ENCODE results near the gene HBA2.

Gene HBA2

DNA sequence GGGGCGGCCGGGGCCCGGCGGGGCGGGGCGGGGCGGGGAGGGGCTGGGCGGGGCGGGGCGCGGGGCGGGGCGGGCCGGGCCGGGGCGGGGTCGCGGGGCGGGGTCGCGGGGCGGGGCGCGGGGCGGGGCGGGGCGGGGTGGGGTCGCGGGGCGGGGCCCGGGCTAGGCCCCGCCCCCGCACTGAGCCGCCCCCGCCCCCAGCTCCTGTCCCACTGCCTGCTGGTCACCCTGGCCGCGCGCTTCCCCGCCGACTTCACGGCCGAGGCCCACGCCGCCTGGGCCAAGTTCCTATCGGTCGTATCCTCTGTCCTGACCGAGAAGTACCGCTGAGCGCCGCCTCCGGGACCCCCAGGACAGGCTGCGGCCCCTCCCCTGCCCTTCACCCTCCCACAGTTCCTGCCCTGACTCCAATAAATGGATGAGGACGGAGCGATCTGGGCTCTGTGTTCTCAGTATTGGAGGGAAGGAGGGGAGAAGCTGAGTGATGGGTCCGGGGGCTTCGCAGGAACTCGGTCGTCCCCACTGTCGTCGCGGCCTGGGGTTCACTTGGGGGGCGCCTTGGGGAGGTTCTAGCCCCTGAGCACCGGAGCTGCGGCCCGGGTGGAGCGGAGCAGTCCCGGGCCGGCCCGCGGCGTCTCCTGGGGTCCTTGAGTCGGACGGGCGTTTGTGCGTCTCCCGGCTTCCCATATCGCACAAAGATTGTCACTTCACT, 7.7 kb upstream of the HBA2 start:
- no peak for DNase-seq (ENCODE audit: low read depth)
- no peak for TF ChIP-seq MYC (IDR thresholded peaks at IDR 0.05; ENCODE audit: low read depth, low read length)
- no peak for TF ChIP-seq POLR2A (IDR thresholded peaks at IDR 0.05; ENCODE audit: extremely low read depth, insufficient read length)
- TF ChIP-seq, protein P1, sequence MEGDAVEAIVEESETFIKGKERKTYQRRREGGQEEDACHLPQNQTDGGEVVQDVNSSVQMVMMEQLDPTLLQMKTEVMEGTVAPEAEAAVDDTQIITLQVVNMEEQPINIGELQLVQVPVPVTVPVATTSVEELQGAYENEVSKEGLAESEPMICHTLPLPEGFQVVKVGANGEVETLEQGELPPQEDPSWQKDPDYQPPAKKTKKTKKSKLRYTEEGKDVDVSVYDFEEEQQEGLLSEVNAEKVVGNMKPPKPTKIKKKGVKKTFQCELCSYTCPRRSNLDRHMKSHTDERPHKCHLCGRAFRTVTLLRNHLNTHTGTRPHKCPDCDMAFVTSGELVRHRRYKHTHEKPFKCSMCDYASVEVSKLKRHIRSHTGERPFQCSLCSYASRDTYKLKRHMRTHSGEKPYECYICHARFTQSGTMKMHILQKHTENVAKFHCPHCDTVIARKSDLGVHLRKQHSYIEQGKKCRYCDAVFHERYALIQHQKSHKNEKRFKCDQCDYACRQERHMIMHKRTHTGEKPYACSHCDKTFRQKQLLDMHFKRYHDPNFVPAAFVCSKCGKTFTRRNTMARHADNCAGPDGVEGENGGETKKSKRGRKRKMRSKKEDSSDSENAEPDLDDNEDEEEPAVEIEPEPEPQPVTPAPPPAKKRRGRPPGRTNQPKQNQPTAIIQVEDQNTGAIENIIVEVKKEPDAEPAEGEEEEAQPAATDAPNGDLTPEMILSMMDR (IDR thresholded peaks at IDR 0.05; ENCODE audit: low read depth, low read length) = no peak
- TF ChIP-seq, protein P2, sequence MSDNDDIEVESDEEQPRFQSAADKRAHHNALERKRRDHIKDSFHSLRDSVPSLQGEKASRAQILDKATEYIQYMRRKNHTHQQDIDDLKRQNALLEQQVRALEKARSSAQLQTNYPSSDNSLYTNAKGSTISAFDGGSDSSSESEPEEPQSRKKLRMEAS (IDR thresholded peaks at IDR 0.05; ENCODE audit: low read depth, low read length) = no peak
- no peak overlapping the region for H3K4me3 ChIP-seq (ENCODE audit: low read depth, low read length)

DNA sequence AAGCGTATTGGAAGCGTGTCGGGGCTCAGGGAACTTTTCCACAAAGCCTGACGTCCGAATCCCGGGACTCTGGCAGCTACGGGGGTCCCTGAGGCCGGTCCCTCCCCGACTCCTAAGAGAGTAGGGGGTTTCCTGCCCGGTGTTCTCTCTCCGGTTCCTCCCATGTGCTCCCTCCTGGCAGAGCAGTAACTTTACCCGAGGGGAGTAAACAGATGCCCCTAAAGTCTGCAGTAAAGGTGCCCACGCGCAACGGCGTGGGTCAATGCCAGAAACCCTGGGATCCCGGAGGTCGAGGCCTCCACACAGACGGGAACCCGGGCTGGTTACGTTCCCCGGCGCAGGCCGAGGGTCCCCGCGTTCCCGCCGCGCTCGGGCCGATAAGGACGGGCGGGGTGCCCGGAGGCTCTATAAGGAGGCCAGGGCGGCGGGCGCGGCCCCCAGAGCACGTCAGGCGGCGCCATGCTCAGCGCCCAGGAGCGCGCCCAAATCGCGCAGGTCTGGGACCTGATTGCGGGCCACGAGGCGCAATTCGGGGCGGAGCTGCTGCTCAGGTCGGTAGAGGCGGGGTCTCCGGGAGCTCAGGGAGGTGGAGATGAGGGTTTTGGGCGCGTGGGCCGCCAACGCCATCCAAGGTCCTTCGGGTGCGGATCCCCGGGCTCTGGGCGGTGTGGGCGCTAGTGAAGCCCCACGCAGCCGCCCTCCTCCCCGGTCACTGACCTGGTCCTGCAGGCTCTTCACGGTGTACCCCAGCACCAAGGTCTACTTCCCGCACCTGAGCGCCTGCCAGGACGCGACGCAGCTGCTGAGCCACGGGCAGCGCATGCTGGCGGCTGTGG, 6.9 kb upstream of the HBA2 start, which contains the start of gene HBM:
HBM (plus strand) TSS at position 440 of the 836 bp plus-strand sequence; CDS start at position 460, 20 bp downstream.
- DNase-seq (ENCODE audit: low read depth) = no peak
- no peak within 1 kb of the TSS for H3K4me3 ChIP-seq (ENCODE audit: low read depth, low read length)
- TF ChIP-seq MYC (IDR thresholded peaks at IDR 0.05; ENCODE audit: low read depth, low read length) = no peak
- TF ChIP-seq, protein P1 (IDR thresholded peaks at IDR 0.05; ENCODE audit: low read depth, low read length) = no peak
- TF ChIP-seq POLR2A (IDR thresholded peaks at IDR 0.05; ENCODE audit: extremely low read depth, insufficient read length) = no peak
- TF ChIP-seq, protein P2 (IDR thresholded peaks at IDR 0.05; ENCODE audit: low read depth, low read length) = no peak

DNA sequence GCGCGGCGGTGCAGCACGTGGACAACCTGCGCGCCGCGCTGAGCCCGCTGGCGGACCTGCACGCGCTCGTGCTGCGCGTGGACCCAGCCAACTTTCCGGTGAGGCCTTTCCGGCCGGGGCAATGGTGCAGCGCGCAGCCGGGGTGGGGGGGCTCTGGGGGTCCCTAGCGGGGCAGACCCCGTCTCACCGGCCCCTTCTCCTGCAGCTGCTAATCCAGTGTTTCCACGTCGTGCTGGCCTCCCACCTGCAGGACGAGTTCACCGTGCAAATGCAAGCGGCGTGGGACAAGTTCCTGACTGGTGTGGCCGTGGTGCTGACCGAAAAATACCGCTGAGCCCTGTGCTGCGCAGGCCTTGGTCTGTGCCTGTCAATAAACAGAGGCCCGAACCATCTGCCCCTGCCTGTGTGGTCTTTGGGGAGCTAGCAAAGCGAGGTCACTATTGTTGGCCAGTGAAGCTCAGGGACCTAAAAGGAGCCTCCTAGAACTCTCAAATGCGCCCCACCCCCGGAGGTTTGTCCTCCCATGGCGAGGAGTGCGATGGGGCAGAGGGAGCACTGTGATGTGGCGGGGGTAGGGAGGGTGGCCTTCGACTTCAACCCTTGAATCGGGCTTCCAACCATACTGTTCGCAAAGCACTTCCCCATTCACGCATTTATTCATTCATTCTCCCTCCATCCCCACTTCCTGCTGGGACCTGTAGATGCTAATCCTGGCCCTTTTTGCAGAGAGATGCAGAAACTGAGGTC, 6.1 kb upstream of the HBA2 start:
- no peak for DNase-seq (ENCODE audit: low read depth)
- no peak overlapping the region for H3K4me3 ChIP-seq (ENCODE audit: low read depth, low read length)
- TF ChIP-seq, protein P2 (IDR thresholded peaks at IDR 0.05; ENCODE audit: low read depth, low read length) = no peak
- TF ChIP-seq, protein P1 (IDR thresholded peaks at IDR 0.05; ENCODE audit: low read depth, low read length) = no peak
- TF ChIP-seq POLR2A (IDR thresholded peaks at IDR 0.05; ENCODE audit: extremely low read depth, insufficient read length) = no peak
- TF ChIP-seq MYC (IDR thresholded peaks at IDR 0.05; ENCODE audit: low read depth, low read length) = no peak

GRCh38 chr16:167122-167690, 5.5 kb upstream of the HBA2 start:
- no peak for DNase-seq (ENCODE audit: low read depth)
- TF ChIP-seq, protein P1 (IDR thresholded peaks at IDR 0.05; ENCODE audit: low read depth, low read length) = no peak
- TF ChIP-seq, protein P2 (IDR thresholded peaks at IDR 0.05; ENCODE audit: low read depth, low read length) = no peak
- H3K4me3 ChIP-seq (ENCODE audit: low read depth, low read length) = no peak overlapping the region

- TF ChIP-seq, protein P2 (IDR thresholded peaks at IDR 0.05; ENCODE audit: low read depth, low read length) = no peak
- TF ChIP-seq MYC (IDR thresholded peaks at IDR 0.05; ENCODE audit: low read depth, low read length) = no peak
- TF ChIP-seq, protein P1 (IDR thresholded peaks at IDR 0.05; ENCODE audit: low read depth, low read length) = no peak
- no peak for TF ChIP-seq POLR2A (IDR thresholded peaks at IDR 0.05; ENCODE audit: extremely low read depth, insufficient read length)
Observed at GRCh38 chr16:168424-168823, 4.3 kb upstream of the HBA2 start.

More at GRCh38 chr16:168424-168823, 4.3 kb upstream of the HBA2 start:
- DNase-seq (ENCODE audit: low read depth) = no peak
- no peak overlapping the region for H3K4me3 ChIP-seq (ENCODE audit: low read depth, low read length)

Measured in NB4 (cell line).